ENCODE results near the gene ANGPTL8. TPM values are rescaled to one million over a fixed set of nuclear protein-coding genes. Genes with fewer than 3 reads are reported as not detected.

ANGPTL8 gene
- total and polyA plus RNA-seq, 10 of the 15 experiments (the other 5 are each of a cell fraction or from before 2014, with no cell fraction given), result not detected

GRCh38 chr19:11214387-11214786 is 25.0 kb upstream of the ANGPTL8 start:
- no peak for FAIRE-seq
- Histone ChIP-seq H3K4me1 (ENCODE audit: control insufficient read depth, insufficient read depth, low read length) (no peaks in the 10 kb centered on the region), H3K27me3 (replicated peaks in 1 of 2; ENCODE audit: control insufficient read depth in 2 of 2, insufficient read depth in 2 of 2, low read length in 1 of 2) (no peaks in the 10 kb centered on the region), H3K4me3 (no peak overlapping the region), H4K20me1 (ENCODE audit: control insufficient read depth, insufficient read depth) (no peaks in the 10 kb centered on the region), H3K27ac (ENCODE audit: control insufficient read depth, insufficient read depth) (no peak overlapping the region), H3K9me3 (replicated peaks; ENCODE audit: control insufficient read depth, insufficient read depth, low read length) (no peaks in the 10 kb centered on the region; the same call in 2 of the 3 replicates), H3K9ac (ENCODE audit: control insufficient read depth, insufficient read depth, low read length) (no peak overlapping the region), H3K4me2 (ENCODE audit: control insufficient read depth, insufficient read depth) (no peak overlapping the region), H3K36me3 (ENCODE audit: control insufficient read depth in 2 of 2, insufficient read depth in 2 of 2, low read length in 1 of 2) (no peaks in the 10 kb centered on the region), H3K79me2 (ENCODE audit: control insufficient read depth, insufficient read depth, low read length) (no peaks in the 10 kb centered on the region), H2AFZ (ENCODE audit: control insufficient read depth, low read depth, low read length) (no peak overlapping the region)
- RAD21 ChIA-PET (ENCODE audit: unreplicated experiment), result no interaction called here
- POLR2A ChIA-PET, result interaction anchor here (0.6 to 1.5 kb wide), 2 partner anchors 13 to 26 kb away, joined by 3 to 4 read pairs; no protein-coding TSS in a partner anchor
- TF ChIP-seq HDAC6 (IDR thresholded peaks at IDR 0.05; ENCODE audit: unreplicated experiment), result no peak
- TF ChIP-seq CREB1 (IDR thresholded peaks at IDR 0.05; ENCODE audit: low read depth), result no peak
- TF ChIP-seq YBX1 (IDR thresholded peaks at IDR 0.05), result no peak
- TF ChIP-seq, protein P1, sequence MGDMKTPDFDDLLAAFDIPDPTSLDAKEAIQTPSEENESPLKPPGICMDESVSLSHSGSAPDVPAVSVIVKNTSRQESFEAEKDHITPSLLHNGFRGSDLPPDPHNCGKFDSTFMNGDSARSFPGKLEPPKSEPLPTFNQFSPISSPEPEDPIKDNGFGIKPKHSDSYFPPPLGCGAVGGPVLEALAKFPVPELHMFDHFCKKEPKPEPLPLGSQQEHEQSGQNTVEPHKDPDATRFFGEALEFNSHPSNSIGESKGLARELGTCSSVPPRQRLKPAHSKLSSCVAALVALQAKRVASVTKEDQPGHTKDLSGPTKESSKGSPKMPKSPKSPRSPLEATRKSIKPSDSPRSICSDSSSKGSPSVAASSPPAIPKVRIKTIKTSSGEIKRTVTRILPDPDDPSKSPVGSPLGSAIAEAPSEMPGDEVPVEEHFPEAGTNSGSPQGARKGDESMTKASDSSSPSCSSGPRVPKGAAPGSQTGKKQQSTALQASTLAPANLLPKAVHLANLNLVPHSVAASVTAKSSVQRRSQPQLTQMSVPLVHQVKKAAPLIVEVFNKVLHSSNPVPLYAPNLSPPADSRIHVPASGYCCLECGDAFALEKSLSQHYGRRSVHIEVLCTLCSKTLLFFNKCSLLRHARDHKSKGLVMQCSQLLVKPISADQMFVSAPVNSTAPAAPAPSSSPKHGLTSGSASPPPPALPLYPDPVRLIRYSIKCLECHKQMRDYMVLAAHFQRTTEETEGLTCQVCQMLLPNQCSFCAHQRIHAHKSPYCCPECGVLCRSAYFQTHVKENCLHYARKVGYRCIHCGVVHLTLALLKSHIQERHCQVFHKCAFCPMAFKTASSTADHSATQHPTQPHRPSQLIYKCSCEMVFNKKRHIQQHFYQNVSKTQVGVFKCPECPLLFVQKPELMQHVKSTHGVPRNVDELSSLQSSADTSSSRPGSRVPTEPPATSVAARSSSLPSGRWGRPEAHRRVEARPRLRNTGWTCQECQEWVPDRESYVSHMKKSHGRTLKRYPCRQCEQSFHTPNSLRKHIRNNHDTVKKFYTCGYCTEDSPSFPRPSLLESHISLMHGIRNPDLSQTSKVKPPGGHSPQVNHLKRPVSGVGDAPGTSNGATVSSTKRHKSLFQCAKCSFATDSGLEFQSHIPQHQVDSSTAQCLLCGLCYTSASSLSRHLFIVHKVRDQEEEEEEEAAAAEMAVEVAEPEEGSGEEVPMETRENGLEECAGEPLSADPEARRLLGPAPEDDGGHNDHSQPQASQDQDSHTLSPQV (IDR thresholded peaks at IDR 0.05), result no peak
- no peak for TF ChIP-seq NFYA (IDR thresholded peaks at IDR 0.05; ENCODE audit: borderline replicate concordance, low read depth, low read length)
- no peak for TF ChIP-seq ZNF207 (IDR thresholded peaks at IDR 0.05; ENCODE audit: borderline replicate concordance)
- TF ChIP-seq FOXK2 (IDR thresholded peaks at IDR 0.05), result no peak
- TF ChIP-seq NFIC (IDR thresholded peaks at IDR 0.05; ENCODE audit: low read depth, low read length), result no peak
- no peak for TF ChIP-seq BHLHE40 (IDR thresholded peaks at IDR 0.05; ENCODE audit: borderline replicate concordance in 1 of 2, low read depth in 2 of 2, low read length in 1 of 2)
- TF ChIP-seq MTA2 (IDR thresholded peaks at IDR 0.05; ENCODE audit: low read depth), result no peak
- TF ChIP-seq IKZF2 (IDR thresholded peaks at IDR 0.05), result no peak
- no peak for TF ChIP-seq BACH1 (IDR thresholded peaks at IDR 0.05; ENCODE audit: borderline replicate concordance)
- no peak for TF ChIP-seq CHD1 (IDR thresholded peaks at IDR 0.05; ENCODE audit: low read depth, low read length)
- no peak for TF ChIP-seq MEF2B (IDR thresholded peaks at IDR 0.05; ENCODE audit: partially characterized antibody, poor library complexity, severe bottlenecking)
- no peak for TF ChIP-seq EZH2 (IDR thresholded peaks at IDR 0.05; ENCODE audit: borderline replicate concordance, control insufficient read depth, low read depth, low read length)
- TF ChIP-seq TBL1XR1 (IDR thresholded peaks at IDR 0.05; ENCODE audit: low read depth, low read length), result no peak
- no peak for TF ChIP-seq EGR1 (IDR thresholded peaks at IDR 0.05; ENCODE audit: borderline replicate concordance in 1 of 2, low read depth in 2 of 2, low read length in 2 of 2)
- TF ChIP-seq MAX (IDR thresholded peaks at IDR 0.05; ENCODE audit: low read depth, low read length), result no peak
- CTCF ChIA-PET, result interaction anchor here (1.0 kb wide), 1 partner anchor 10 kb away, joined by 3 read pairs; no protein-coding TSS in a partner anchor
- no peak for DNase-seq (ENCODE audit: low read depth, low spot score)
- BruUV-seq (replicated peaks), result no TSS peak
- no peak for ATAC-seq
- 56% methylated on average over 6 of the region's 6 CpGs for WGBS (ENCODE audit: insufficient coverage, insufficient replicate concordance, low lambda C conversion rate, missing lambda C conversion rate)
- intact Hi-C loops (cut with micrococcal nuclease; ENCODE audit: unreplicated experiment) (no loop called here), in situ Hi-C loops (cut with MboI) (no loop called here)
- SMC1A ChIA-PET (ENCODE audit: uncharacterized antibody, unreplicated experiment), result interaction anchor here (1.1 kb wide), 1 partner anchor 17 kb away, joined by 4 read pairs; no protein-coding TSS in a partner anchor

All from GM12878 (cell line).